Neutrophil (primary cell): ENCODE results near the gene KDM4B.

ENCODE experiments used
- H3K27ac ChIP-seq: fragments of 200-600 bp; sonication (generic); 2 replicates; pipeline ENCODE4 v1.5.1; 2016; ENCODE audit warnings: mild to moderate bottlenecking, moderate library complexity
- H3K27me3 ChIP-seq: fragments of 200-600 bp; sonication (generic); 2 replicates; pipeline ENCODE4 v1.6.0; 2016; ENCODE audit warnings: mild to moderate bottlenecking
- H3K36me3 ChIP-seq: fragments of 200-600 bp; sonication (generic); 2 replicates; pipeline ENCODE4 v1.5.1; 2017
- H3K4me1 ChIP-seq, 2 experiments: fragments of 200-600 bp in 1 of 2; sonication (generic) in 1 of 2; 1 replicate in 1 of 2; 2 replicates in 1 of 2; pipeline versions ENCODE4 v1.5.1 to v1.6.1; 2013 to 2016; ENCODE audit warnings: low read depth in 1 of 2, low read length in 1 of 2, mild to moderate bottlenecking in 1 of 2, moderate library complexity in 1 of 2; ENCODE audit not compliant: control insufficient read depth in 1 of 2, insufficient read depth in 1 of 2
- H3K4me3 ChIP-seq, 2 experiments: fragments of 200-600 bp in 1 of 2; sonication (generic) in 1 of 2; 1 replicate in 1 of 2; 2 replicates in 1 of 2; pipeline ENCODE4 v1.5.1; 2013 to 2016; ENCODE audit warnings: low read depth in 1 of 2, low read length in 1 of 2, mild to moderate bottlenecking in 1 of 2, moderate library complexity in 1 of 2
- H3K9me3 ChIP-seq: fragments of 200-600 bp; sonication (generic); 2 replicates; pipeline ENCODE4 v1.5.1; 2016
- TF ChIP-seq, protein P1 (sequence below): fragments of 200-600 bp; sonication (generic); IDR thresholded peaks from 2 replicates; pipeline ENCODE4 v1.5.1; 2016; ENCODE audit warnings: antibody characterized with exemption

The KDM4B gene

DNA sequence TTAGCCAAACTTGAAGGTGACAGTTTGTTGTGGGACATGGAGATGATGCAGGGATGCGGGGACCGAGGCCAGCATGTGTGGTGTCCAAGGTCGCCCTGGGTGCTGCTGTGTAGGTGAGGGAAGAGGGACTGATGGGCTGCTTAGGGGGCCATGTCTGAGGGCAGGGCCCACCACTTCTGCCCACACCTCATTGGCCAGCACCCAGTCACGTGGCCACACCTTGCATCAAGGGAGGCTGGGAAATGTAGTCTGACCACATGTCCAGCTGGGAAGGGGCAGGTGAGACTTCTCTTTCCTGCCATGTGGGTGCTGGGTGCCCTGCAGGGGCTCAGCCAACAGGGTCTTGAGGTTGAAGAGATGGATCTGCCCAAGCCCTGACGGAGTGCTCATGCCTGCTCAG, 88.9 kb downstream of the KDM4B start:
- Histone ChIP-seq H3K27ac (no peak overlapping the region), H3K27me3 (no peaks in the 10 kb centered on the region), H3K4me1 (no peaks in the 10 kb centered on the region), H3K9me3 (no peaks in the 10 kb centered on the region), H3K36me3 (peaks cover 84% of the 10 kb centered on the region), H3K4me3 (no peak overlapping the region)
- TF ChIP-seq, protein P1, sequence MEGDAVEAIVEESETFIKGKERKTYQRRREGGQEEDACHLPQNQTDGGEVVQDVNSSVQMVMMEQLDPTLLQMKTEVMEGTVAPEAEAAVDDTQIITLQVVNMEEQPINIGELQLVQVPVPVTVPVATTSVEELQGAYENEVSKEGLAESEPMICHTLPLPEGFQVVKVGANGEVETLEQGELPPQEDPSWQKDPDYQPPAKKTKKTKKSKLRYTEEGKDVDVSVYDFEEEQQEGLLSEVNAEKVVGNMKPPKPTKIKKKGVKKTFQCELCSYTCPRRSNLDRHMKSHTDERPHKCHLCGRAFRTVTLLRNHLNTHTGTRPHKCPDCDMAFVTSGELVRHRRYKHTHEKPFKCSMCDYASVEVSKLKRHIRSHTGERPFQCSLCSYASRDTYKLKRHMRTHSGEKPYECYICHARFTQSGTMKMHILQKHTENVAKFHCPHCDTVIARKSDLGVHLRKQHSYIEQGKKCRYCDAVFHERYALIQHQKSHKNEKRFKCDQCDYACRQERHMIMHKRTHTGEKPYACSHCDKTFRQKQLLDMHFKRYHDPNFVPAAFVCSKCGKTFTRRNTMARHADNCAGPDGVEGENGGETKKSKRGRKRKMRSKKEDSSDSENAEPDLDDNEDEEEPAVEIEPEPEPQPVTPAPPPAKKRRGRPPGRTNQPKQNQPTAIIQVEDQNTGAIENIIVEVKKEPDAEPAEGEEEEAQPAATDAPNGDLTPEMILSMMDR, result no peak

DNA sequence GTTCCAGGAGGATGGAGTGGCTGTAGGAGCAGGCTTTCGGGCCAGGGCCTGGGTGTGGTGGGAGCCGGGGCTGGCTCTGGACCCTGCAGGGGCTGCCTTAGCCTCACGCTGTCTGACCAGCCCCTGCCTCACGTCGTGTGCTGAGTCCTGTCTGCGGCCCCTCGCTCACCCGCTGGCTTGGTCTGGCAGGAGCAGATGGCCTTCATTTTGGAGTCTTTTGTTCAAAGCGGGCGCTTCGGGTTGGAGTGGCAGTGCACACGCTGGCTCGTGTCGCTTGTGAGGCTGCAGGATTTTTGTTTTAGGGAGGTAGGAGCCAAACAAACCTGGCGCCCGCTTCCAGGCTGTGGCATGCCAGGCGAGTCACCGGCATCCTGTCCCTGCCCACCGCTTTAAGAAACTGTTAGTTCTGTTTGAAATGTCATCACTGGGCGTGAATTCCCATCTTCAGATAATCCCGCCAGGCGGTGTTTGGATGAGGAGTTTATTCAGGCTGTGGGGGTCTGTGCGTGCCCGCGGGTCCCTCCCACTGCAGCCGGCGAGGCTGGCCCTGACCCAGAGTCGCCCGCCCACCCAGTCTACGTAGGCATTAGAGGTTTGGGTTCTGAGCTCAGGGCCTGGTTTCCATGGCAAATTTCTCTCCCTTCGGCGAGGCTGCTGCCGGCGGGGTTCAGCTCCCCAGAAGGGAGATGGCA, 89.8 kb downstream of the KDM4B start:
- Histone ChIP-seq H3K9me3 (no peaks in the 10 kb centered on the region), H3K4me3 (no peak overlapping the region), H3K27ac (no peak overlapping the region), H3K4me1 (no peaks in the 10 kb centered on the region), H3K36me3 (peaks cover 84% of the 10 kb centered on the region), H3K27me3 (no peaks in the 10 kb centered on the region)
- TF ChIP-seq, protein P1, result no peak

DNA sequence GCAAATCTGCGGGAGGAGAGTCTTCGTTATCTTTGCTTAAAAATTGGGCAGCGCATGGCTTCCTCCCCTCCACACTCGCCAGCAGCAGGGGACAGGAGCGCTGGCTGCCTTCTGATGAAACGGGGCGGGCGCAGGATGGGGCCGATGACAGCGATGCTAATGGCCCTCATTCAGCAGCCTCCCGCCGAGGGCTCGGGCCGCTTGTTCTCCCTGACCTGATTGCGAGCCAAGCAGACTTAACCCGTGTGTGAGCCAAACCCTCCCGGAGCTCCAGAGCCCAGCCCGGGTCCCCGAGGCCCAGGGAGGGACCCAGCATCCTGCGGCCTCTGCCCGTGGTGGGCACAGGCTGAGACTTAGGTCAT, 90.3 kb downstream of the KDM4B start:
- TF ChIP-seq, protein P1, result no peak
- Histone ChIP-seq H3K4me3 (no peak overlapping the region), H3K27ac (no peak overlapping the region), H3K9me3 (no peaks in the 10 kb centered on the region), H3K27me3 (no peaks in the 10 kb centered on the region), H3K4me1 (no peaks in the 10 kb centered on the region), H3K36me3 (peaks cover 84% of the 10 kb centered on the region)

DNA sequence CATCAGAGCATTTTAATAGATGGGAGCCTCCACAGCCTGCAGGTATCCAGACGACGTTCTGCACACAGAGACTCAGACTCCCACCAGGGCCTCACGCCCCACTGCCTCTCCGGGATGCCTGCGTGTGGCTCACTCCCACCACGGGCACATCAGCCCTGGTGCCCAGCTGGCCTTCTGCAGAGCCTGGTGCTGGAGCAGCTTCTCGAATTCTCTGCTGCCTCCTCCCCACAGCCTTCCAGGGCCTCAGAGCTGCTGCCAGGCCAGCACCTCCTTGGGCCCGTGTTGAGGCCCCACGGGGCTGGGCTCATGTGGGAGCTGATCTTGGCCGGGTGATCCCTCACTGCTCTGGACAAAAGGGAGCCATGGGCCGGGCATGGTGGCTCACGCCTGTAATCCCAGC, 90.9 kb downstream of the KDM4B start:
- Histone ChIP-seq H3K9me3 (no peaks in the 10 kb centered on the region), H3K36me3 (peaks cover 84% of the 10 kb centered on the region), H3K4me1 (no peaks in the 10 kb centered on the region), H3K27ac (no peak overlapping the region), H3K27me3 (no peaks in the 10 kb centered on the region), H3K4me3 (no peak overlapping the region)
- TF ChIP-seq, protein P1, result no peak

DNA sequence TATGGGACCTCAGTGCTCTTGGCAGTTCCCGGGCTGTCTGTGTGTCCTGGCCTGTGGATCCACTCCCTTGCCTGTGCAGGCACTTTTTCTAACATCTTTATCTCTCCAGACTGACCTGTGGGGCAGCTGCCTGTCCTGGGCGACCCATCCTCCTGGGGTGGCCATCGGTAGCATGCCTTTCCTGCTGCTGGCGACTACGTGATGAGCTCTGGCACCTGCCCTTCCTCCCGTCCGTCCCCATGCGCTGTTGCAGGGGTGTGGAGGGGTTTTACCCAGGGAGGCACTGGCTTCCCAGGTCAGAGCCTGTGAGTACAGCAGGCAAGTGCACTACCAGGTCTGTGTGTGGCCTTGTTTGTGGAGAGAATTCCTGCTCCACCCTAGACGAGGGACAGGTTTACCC, 93.3 kb downstream of the KDM4B start:
- no peaks in the 10 kb centered on the region for H3K9me3 ChIP-seq
- peaks cover 87% of the 10 kb centered on the region for H3K36me3 ChIP-seq
- no peaks in the 10 kb centered on the region for H3K27me3 ChIP-seq
- TF ChIP-seq, protein P1, result no peak
- H3K4me1 ChIP-seq, result no peaks in the 10 kb centered on the region
- no peak overlapping the region for H3K4me3 ChIP-seq
- H3K27ac ChIP-seq, result no peak overlapping the region
